NCI-H1048 (cell line): Measurements from ENCODE around the gene RBM19.

ENCODE experiments used
- DNase-seq: peaks from one replicate; lab custom pipeline; 2025; lab: John Stamatoyannopoulos, UW

Gene RBM19

GRCh38 chr12:113880988-113881962 is 84.8 kb downstream of the RBM19 start:
- DNase-seq = no peak

- DNase-seq = no peak
Measured at GRCh38 chr12:113880326-113880725, 85.8 kb downstream of the RBM19 start.

GRCh38 chr12:113879658-113880057 is 86.5 kb downstream of the RBM19 start:
- no peak for DNase-seq

- DNase-seq = no peak
Measured at GRCh38 chr12:113877607-113878006, 88.5 kb downstream of the RBM19 start.

GRCh38 chr12:113876160-113876559 is 90.0 kb downstream of the RBM19 start:
- DNase-seq = no peak

GRCh38 chr12:113875691-113876090 is 90.4 kb downstream of the RBM19 start:
- DNase-seq = no peak

- DNase-seq = no peak
Measured at GRCh38 chr12:113874999-113875561, 91.0 kb downstream of the RBM19 start.

- no peak for DNase-seq
Measured at GRCh38 chr12:113874326-113874725, 91.8 kb downstream of the RBM19 start.

- DNase-seq = no peak
Measured at GRCh38 chr12:113873740-113874139, 92.4 kb downstream of the RBM19 start.

- DNase-seq = no peak
Measured at GRCh38 chr12:113870890-113871289, 95.2 kb downstream of the RBM19 start.

GRCh38 chr12:113870035-113870434 is 96.1 kb downstream of the RBM19 start:
- no peak for DNase-seq

GRCh38 chr12:113868365-113868764 is 97.8 kb downstream of the RBM19 start:
- no peak for DNase-seq

- no peak for DNase-seq
Measured at GRCh38 chr12:113867258-113867657, 98.9 kb downstream of the RBM19 start.

GRCh38 chr12:113866496-113866895 is 99.6 kb downstream of the RBM19 start:
- no peak for DNase-seq

GRCh38 chr12:113863455-113863845 is 102.7 kb downstream of the RBM19 start:
- no peak for DNase-seq

GRCh38 chr12:113862590-113863454 is 103.3 kb downstream of the RBM19 start:
- DNase-seq = no peak

GRCh38 chr12:113861708-113862312 is 104.3 kb downstream of the RBM19 start:
- no peak for DNase-seq

GRCh38 chr12:113860950-113861349 is 105.2 kb downstream of the RBM19 start:
- no peak for DNase-seq

GRCh38 chr12:113860059-113860820 is 105.9 kb downstream of the RBM19 start:
- DNase-seq = no peak

GRCh38 chr12:113858841-113859386 is 107.2 kb downstream of the RBM19 start:
- no peak for DNase-seq

- DNase-seq = no peak
Measured at GRCh38 chr12:113857371-113857770, 108.8 kb downstream of the RBM19 start.
